ENCODE results near the gene TPCN2. TPM values are rescaled to one million over a fixed set of nuclear protein-coding genes. Genes with fewer than 3 reads are reported as not detected.

TPCN2 gene
- total RNA-seq, 4 donors from 2014 or later = 27.1 to 36.1 (median 31.3) TPM

GRCh38 chr11:69080257-69080995 lies 31.7 kb downstream of the TPCN2 start:
- 71 to 76% methylated on average over 10 to 17 of the region's 17 CpGs for WGBS, 2 donors
- H3K36me3 ChIP-seq = peaks cover 0 to 79% (median 4%) of the 10 kb centered on the region in 3 donors
- H3K4me3 ChIP-seq = no peak overlapping the region
- DNase-seq (ENCODE audit: low spot score in 2 of 2) = no peak
- peaks cover 0 to 18% (median 8%) of the 10 kb centered on the region in 4 donors for H3K4me1 ChIP-seq
- TF ChIP-seq, protein P1, sequence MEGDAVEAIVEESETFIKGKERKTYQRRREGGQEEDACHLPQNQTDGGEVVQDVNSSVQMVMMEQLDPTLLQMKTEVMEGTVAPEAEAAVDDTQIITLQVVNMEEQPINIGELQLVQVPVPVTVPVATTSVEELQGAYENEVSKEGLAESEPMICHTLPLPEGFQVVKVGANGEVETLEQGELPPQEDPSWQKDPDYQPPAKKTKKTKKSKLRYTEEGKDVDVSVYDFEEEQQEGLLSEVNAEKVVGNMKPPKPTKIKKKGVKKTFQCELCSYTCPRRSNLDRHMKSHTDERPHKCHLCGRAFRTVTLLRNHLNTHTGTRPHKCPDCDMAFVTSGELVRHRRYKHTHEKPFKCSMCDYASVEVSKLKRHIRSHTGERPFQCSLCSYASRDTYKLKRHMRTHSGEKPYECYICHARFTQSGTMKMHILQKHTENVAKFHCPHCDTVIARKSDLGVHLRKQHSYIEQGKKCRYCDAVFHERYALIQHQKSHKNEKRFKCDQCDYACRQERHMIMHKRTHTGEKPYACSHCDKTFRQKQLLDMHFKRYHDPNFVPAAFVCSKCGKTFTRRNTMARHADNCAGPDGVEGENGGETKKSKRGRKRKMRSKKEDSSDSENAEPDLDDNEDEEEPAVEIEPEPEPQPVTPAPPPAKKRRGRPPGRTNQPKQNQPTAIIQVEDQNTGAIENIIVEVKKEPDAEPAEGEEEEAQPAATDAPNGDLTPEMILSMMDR (IDR thresholded peaks at IDR 0.05) = no peak
- TF ChIP-seq POLR2A (IDR thresholded peaks at IDR 0.05) (no peak), EP300 (IDR thresholded peaks at IDR 0.05) (no peak)
- no peaks in the 10 kb centered on the region for H3K27me3 ChIP-seq
- H3K27ac ChIP-seq = peak overlapping the region in 2 of 4 donors; percentile 58 to 60
- no peaks in the 10 kb centered on the region for H3K9me3 ChIP-seq

DNA sequence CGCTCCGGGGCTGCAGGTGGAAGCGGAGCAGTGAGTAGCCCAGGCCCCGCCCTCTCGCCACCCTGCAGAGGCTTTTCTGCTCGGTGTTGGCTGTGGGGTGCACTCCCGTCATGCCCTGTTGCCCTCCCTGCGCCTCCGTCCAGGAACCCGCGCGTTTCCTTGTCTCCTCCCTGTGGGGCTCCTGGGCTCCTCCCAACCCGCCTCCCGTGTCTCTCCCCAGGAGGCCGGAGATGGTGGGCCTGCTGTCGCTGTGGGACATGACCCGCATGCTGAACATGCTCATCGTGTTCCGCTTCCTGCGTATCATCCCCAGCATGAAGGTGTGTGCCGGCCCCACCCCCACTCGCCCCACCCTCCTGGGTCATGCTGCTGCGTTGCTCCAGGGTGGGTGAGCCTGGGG lies 32.4 kb downstream of the TPCN2 start:
- Histone ChIP-seq H3K27me3 (no peaks in the 10 kb centered on the region), H3K27ac (peak overlapping the region in 1 of 4 donors; percentile 60), H3K36me3 (peaks cover 0 to 86% (median 4%) of the 10 kb centered on the region in 3 donors), H3K9me3 (no peaks in the 10 kb centered on the region), H3K4me1 (peaks cover 0 to 15% (median 2%) of the 10 kb centered on the region in 4 donors), H3K4me3 (no peak overlapping the region)
- DNase-seq (ENCODE audit: low spot score in 2 of 2) = no peak
- no peak for TF ChIP-seq EP300 (IDR thresholded peaks at IDR 0.05)
- TF ChIP-seq, protein P1 (IDR thresholded peaks at IDR 0.05) = no peak
- no peak for TF ChIP-seq POLR2A (IDR thresholded peaks at IDR 0.05)
- 84 to 90% methylated on average over 21 to 23 of the region's 23 CpGs for WGBS, 2 donors

GRCh38 chr11:69083531-69084247 lies 35.0 kb downstream of the TPCN2 start:
- DNase-seq (ENCODE audit: low spot score in 2 of 2) = no peak
- Histone ChIP-seq H3K9me3 (no peaks in the 10 kb centered on the region), H3K36me3 (peaks cover 0 to 85% (median 4%) of the 10 kb centered on the region in 3 donors), H3K4me1 (peaks cover 0 to 30% (median 0%) of the 10 kb centered on the region in 4 donors), H3K27me3 (no peaks in the 10 kb centered on the region), H3K4me3 (no peak overlapping the region), H3K27ac (no peak overlapping the region)
- WGBS, 2 donors = 84% methylated on average over 27 to 28 of the region's 28 CpGs
- TF ChIP-seq EP300 (IDR thresholded peaks at IDR 0.05) (no peak), POLR2A (IDR thresholded peaks at IDR 0.05) (no peak)
- TF ChIP-seq, protein P1 (IDR thresholded peaks at IDR 0.05) = no peak

DNA sequence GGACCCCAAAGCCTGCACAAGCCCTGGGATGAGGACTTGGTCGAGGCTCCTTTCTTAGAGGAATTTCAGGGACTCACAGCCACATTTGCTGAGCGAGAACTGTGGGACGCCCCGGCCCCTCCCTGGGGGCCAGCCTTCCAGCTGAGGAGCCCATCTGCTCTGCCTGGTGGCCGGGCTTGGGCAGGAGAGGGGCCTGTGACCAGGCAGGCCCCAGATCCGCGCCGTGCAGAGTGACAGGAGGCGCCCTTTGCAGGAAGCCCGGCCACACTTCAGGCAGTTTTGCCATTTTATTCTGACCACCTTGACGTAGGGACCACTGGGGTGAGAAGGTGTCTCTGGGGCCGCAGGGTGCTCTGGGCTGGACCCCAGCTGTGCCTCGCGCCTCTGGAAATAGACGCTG lies 35.6 kb downstream of the TPCN2 start:
- TF ChIP-seq, protein P1 (IDR thresholded peaks at IDR 0.05) = no peak
- TF ChIP-seq POLR2A (IDR thresholded peaks at IDR 0.05) (no peak), EP300 (IDR thresholded peaks at IDR 0.05) (no peak)
- Histone ChIP-seq H3K36me3 (peaks cover 0 to 85% (median 4%) of the 10 kb centered on the region in 3 donors), H3K27ac (no peak overlapping the region), H3K9me3 (no peaks in the 10 kb centered on the region), H3K4me3 (no peak overlapping the region), H3K4me1 (peaks cover 0 to 32% (median 0%) of the 10 kb centered on the region in 4 donors), H3K27me3 (no peaks in the 10 kb centered on the region)
- WGBS, 2 donors = 73 to 88% methylated on average over 15 of the region's 15 CpGs
- no peak for DNase-seq (ENCODE audit: low spot score in 2 of 2)
